Parathyroid adenoma (tissue), 2 donors: ENCODE data around the gene CTBP1.

Source experiments
- H2AFZ ChIP-seq: fragments of 300-600 bp; sonication (generic); one replicate; pipeline ENCODE4 v1.7.0; 2017; ENCODE audit warnings: antibody characterized with exemption, mild to moderate bottlenecking
- H3K27ac ChIP-seq: fragments of 300-600 bp; sonication (generic); one replicate; pipeline ENCODE4 v1.7.0; 2017
- H3K27me3 ChIP-seq: fragments of 300-600 bp; sonication (generic); one replicate; pipeline ENCODE4 v1.7.0; 2017; ENCODE audit warnings: low read length; ENCODE audit not compliant: control insufficient read depth, insufficient read depth
- H3K36me3 ChIP-seq: fragments of 300-600 bp; sonication (generic); one replicate; pipeline ENCODE4 v1.7.0; 2017; ENCODE audit warnings: low read length; ENCODE audit not compliant: control insufficient read depth, insufficient read depth
- H3K4me1 ChIP-seq: fragments of 300-600 bp; sonication (generic); one replicate; pipeline ENCODE4 v1.7.0; 2017; ENCODE audit warnings: control low read depth
- H3K4me2 ChIP-seq: fragments of 300-600 bp; sonication (generic); one replicate; pipeline ENCODE4 v1.7.0; 2017; ENCODE audit warnings: low read length
- H3K4me3 ChIP-seq: fragments of 300-600 bp; sonication (generic); one replicate; pipeline ENCODE4 v1.7.0; 2017; ENCODE audit warnings: low read depth, low read length
- H3K79me2 ChIP-seq: fragments of 300-600 bp; sonication (generic); one replicate; pipeline ENCODE4 v1.7.0; 2017; ENCODE audit warnings: control low read depth
- H3K9ac ChIP-seq: fragments of 300-600 bp; sonication (generic); one replicate; pipeline ENCODE4 v1.7.0; 2017; ENCODE audit warnings: mild to moderate bottlenecking
- H3K9me3 ChIP-seq: fragments of 300-600 bp; sonication (generic); one replicate; pipeline ENCODE4 v1.7.0; 2017; ENCODE audit warnings: low read length; ENCODE audit not compliant: control insufficient read depth
- CTCF ChIP-seq: fragments of 300-600 bp; sonication (generic); IDR thresholded peaks from one replicate; pipeline ENCODE4 v1.7.0; 2017; ENCODE audit warnings: antibody characterized with exemption, mild to moderate bottlenecking
- donor health status: primary hyperparathyroidism.

The CTBP1 gene

GRCh38 chr4:1249731-1250526 lies 999 bp upstream of the CTBP1 start:
- no peak for TF ChIP-seq CTCF
- peak overlapping the region; percentile 90 for H3K4me2 ChIP-seq
- no peak overlapping the region for H3K9ac ChIP-seq
- H2AFZ ChIP-seq = peak overlapping the region; percentile 78
- H3K4me3 ChIP-seq = peak overlapping the region; percentile 68
- peaks cover 3% of the 10 kb centered on the region for H3K4me1 ChIP-seq
- H3K27me3 ChIP-seq = no peaks in the 10 kb centered on the region
- peak overlapping the region; percentile 63 for H3K27ac ChIP-seq
- H3K36me3 ChIP-seq = no peaks in the 10 kb centered on the region
- H3K9me3 ChIP-seq = no peaks in the 10 kb centered on the region
- peaks cover 24% of the 10 kb centered on the region for H3K79me2 ChIP-seq

GRCh38 chr4:1249148-1249730 lies 309 bp upstream of the CTBP1 start:
- Histone ChIP-seq H3K4me1 (peaks cover 3% of the 10 kb centered on the region), H3K79me2 (peaks cover 31% of the 10 kb centered on the region), H3K4me2 (peak overlapping the region; percentile 90), H3K4me3 (peak overlapping the region; percentile 68), H3K27ac (peak overlapping the region; percentile 63), H3K36me3 (no peaks in the 10 kb centered on the region), H3K9ac (no peak overlapping the region), H3K27me3 (no peaks in the 10 kb centered on the region), H3K9me3 (no peaks in the 10 kb centered on the region), H2AFZ (peak overlapping the region; percentile 78)
- no peak for TF ChIP-seq CTCF

GRCh38 chr4:1247864-1248244 lies 1.1 kb downstream of the CTBP1 start:
- peaks cover 3% of the 10 kb centered on the region for H3K4me1 ChIP-seq
- no peak for TF ChIP-seq CTCF

GRCh38 chr4:1246901-1247863 lies 1.7 kb downstream of the CTBP1 start:
- peak overlapping the region; percentile 75 for H3K4me3 ChIP-seq
- TF ChIP-seq CTCF = no peak
- H3K4me1 ChIP-seq = peaks cover 3% of the 10 kb centered on the region

More at GRCh38 chr4:1247864-1248244, 1.1 kb downstream of the CTBP1 start:
- peaks cover 44% of the 10 kb centered on the region for H3K79me2 ChIP-seq
- H3K27ac ChIP-seq = peak overlapping the region; percentile 77
- H3K9me3 ChIP-seq = no peaks in the 10 kb centered on the region
- H3K9ac ChIP-seq = peak overlapping the region; percentile 46
- peak overlapping the region; percentile 64 for H2AFZ ChIP-seq
- no peaks in the 10 kb centered on the region for H3K27me3 ChIP-seq
- H3K4me2 ChIP-seq = peak overlapping the region; percentile 96
- H3K36me3 ChIP-seq = no peaks in the 10 kb centered on the region
- peak overlapping the region; percentile 75 for H3K4me3 ChIP-seq

More at GRCh38 chr4:1246901-1247863, 1.7 kb downstream of the CTBP1 start:
- no peaks in the 10 kb centered on the region for H3K36me3 ChIP-seq
- H3K27me3 ChIP-seq = no peaks in the 10 kb centered on the region
- peaks cover 50% of the 10 kb centered on the region for H3K79me2 ChIP-seq
- H2AFZ ChIP-seq = peak overlapping the region; percentile 64
- peak overlapping the region; percentile 96 for H3K4me2 ChIP-seq
- H3K9ac ChIP-seq = no peak overlapping the region
- H3K27ac ChIP-seq = peak overlapping the region; percentile 77
- no peaks in the 10 kb centered on the region for H3K9me3 ChIP-seq
